Activated CD8-positive, alpha-beta T cell treated with anti-CD3 and anti-CD28 coated beads for 36 hours (primary cell): ENCODE results near the gene VSTM4. TPM values are rescaled to one million over a fixed set of nuclear protein-coding genes. Genes with fewer than 3 reads are reported as not detected.

Source experiments
- ATAC-seq: fragments of 200-7000 bp; cut with Tn5 transposase; one replicate; pipeline ENCODE4 v1.10.0; 2021; ENCODE audit warnings: mild to moderate bottlenecking, moderate library complexity
- CTCF ChIA-PET: fragments of 350-600 bp; sonication (Branson Sonifier 250); formaldehyde crosslinking; loops from one replicate; lab custom pipeline; 2021; ENCODE audit warnings: antibody characterized with exemption; lab: Charles Lee
- POLR2A ChIA-PET: fragments of 350-600 bp; sonication (Branson Sonifier 250); formaldehyde crosslinking; loops from one replicate; lab custom pipeline; 2021; ENCODE audit warnings: antibody characterized with exemption; lab: Charles Lee
- DNase-seq: peaks from one replicate; pipeline ENCODE4 v3.0.0-alpha.2; 2020
- H3K27ac Mint-ChIP-seq: one replicate; pipeline ENCODE4 v1.8.0; 2021; ENCODE audit warnings: mild to moderate bottlenecking, mixed read lengths
- H3K27me3 Mint-ChIP-seq: one replicate; pipeline ENCODE4 v1.8.0; 2021; ENCODE audit warnings: mixed read lengths
- H3K36me3 Mint-ChIP-seq: one replicate; pipeline ENCODE4 v1.8.0; 2021; ENCODE audit warnings: low read depth, mixed read lengths
- H3K4me1 Mint-ChIP-seq: one replicate; pipeline ENCODE4 v1.8.0; 2021; ENCODE audit warnings: low read depth, mixed read lengths
- H3K4me3 Mint-ChIP-seq: one replicate; pipeline ENCODE4 v1.8.0; 2021; ENCODE audit warnings: mild to moderate bottlenecking, moderate library complexity, mixed read lengths
- H3K9me3 Mint-ChIP-seq: one replicate; pipeline ENCODE4 v1.8.0; 2021; ENCODE audit warnings: mixed read lengths
- intact Hi-C: fragments of 100-400 bp; cut with micrococcal nuclease; formaldehyde crosslinking; loops from one replicate; pipeline ENCODE4 v1.10.0; 2022
- total RNA-seq, 2 experiments: library from RNA; stranded (reverse); gene quantifications; one replicate each; pipeline ENCODE4 v1.2.3, GENCODE V29; 2021
- TF ChIP-seq, protein P1 (sequence below): fragments of 200-600 bp; IDR thresholded peaks from one replicate; pipeline ENCODE4 v1.8.0; 2022; ENCODE audit warnings: antibody characterized with exemption, mild to moderate bottlenecking

VSTM4 gene
- total RNA-seq, 2 experiments from 2014 or later = 0.04 to 0.09 TPM

GRCh38 chr10:49072166-49072885 lies 43.0 kb downstream of the VSTM4 start:
- ATAC-seq (no peak), DNase-seq (no peak)
- no peak overlapping the region for H3K27ac Mint-ChIP-seq
- intact Hi-C loops = no loop called here
- ChIA-PET CTCF (no interaction called here), POLR2A (interaction anchor here (0.8 kb wide), 1 partner anchor 30 kb away, joined by 3 read pairs; no protein-coding TSS in a partner anchor)
- TF ChIP-seq, protein P1, sequence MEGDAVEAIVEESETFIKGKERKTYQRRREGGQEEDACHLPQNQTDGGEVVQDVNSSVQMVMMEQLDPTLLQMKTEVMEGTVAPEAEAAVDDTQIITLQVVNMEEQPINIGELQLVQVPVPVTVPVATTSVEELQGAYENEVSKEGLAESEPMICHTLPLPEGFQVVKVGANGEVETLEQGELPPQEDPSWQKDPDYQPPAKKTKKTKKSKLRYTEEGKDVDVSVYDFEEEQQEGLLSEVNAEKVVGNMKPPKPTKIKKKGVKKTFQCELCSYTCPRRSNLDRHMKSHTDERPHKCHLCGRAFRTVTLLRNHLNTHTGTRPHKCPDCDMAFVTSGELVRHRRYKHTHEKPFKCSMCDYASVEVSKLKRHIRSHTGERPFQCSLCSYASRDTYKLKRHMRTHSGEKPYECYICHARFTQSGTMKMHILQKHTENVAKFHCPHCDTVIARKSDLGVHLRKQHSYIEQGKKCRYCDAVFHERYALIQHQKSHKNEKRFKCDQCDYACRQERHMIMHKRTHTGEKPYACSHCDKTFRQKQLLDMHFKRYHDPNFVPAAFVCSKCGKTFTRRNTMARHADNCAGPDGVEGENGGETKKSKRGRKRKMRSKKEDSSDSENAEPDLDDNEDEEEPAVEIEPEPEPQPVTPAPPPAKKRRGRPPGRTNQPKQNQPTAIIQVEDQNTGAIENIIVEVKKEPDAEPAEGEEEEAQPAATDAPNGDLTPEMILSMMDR = no peak
- peaks cover 12% of the 10 kb centered on the region for H3K4me1 Mint-ChIP-seq
- H3K36me3 Mint-ChIP-seq = no peaks in the 10 kb centered on the region
- no peaks in the 10 kb centered on the region for H3K9me3 Mint-ChIP-seq
- no peak overlapping the region for H3K4me3 Mint-ChIP-seq
- H3K27me3 Mint-ChIP-seq = peaks cover 8% of the 10 kb centered on the region

GRCh38 chr10:49071160-49071761 lies 44.1 kb downstream of the VSTM4 start:
- DNase-seq (no peak), ATAC-seq (no peak)
- Mint-ChIP-seq H3K27me3 (peaks cover 4% of the 10 kb centered on the region), H3K36me3 (no peaks in the 10 kb centered on the region), H3K9me3 (no peaks in the 10 kb centered on the region), H3K4me3 (no peak overlapping the region), H3K4me1 (peaks cover 2% of the 10 kb centered on the region), H3K27ac (no peak overlapping the region)
- TF ChIP-seq, protein P1 = no peak
- ChIA-PET CTCF (no interaction called here), POLR2A (no interaction called here)
- intact Hi-C loops = no loop called here

DNA sequence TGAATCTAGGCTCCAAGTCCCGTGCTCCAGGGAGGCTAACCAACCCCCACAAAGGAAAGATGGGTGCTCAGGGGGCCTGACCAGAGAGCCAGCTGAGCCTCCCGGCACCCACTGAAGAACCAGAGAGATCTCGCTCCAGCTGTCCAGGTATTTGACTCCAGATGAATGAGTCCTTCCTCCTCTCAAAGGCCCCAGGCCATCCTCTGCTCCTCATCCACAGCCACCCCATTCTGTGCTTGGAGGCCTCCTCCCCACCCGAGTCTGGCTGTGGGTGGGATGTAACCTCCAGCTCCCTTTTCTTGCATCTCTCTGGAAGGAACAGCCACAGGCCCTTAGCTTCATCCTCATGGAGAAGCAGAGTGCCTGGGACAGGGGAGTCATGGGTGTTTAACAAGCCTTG lies 44.6 kb downstream of the VSTM4 start:
- intact Hi-C loops = no loop called here
- H3K9me3 Mint-ChIP-seq = no peaks in the 10 kb centered on the region
- H3K27ac Mint-ChIP-seq = no peak overlapping the region
- H3K4me3 Mint-ChIP-seq = no peak overlapping the region
- POLR2A ChIA-PET = no interaction called here
- TF ChIP-seq, protein P1 = no peak
- no peaks in the 10 kb centered on the region for H3K4me1 Mint-ChIP-seq
- CTCF ChIA-PET = no interaction called here
- H3K27me3 Mint-ChIP-seq = peaks cover 5% of the 10 kb centered on the region
- H3K36me3 Mint-ChIP-seq = no peaks in the 10 kb centered on the region
- DNase-seq = no peak
- ATAC-seq = no peak

- Mint-ChIP-seq H3K36me3 (no peaks in the 10 kb centered on the region), H3K27me3 (peaks cover 9% of the 10 kb centered on the region), H3K9me3 (no peaks in the 10 kb centered on the region), H3K4me3 (no peak overlapping the region), H3K27ac (no peak overlapping the region), H3K4me1 (no peaks in the 10 kb centered on the region)
- TF ChIP-seq, protein P1 = no peak
- DNase-seq (no peak), ATAC-seq (no peak)
- intact Hi-C loops = no loop called here
- ChIA-PET CTCF (no interaction called here), POLR2A (no interaction called here)
Observed at GRCh38 chr10:49068672-49069217, 46.6 kb downstream of the VSTM4 start.

DNA sequence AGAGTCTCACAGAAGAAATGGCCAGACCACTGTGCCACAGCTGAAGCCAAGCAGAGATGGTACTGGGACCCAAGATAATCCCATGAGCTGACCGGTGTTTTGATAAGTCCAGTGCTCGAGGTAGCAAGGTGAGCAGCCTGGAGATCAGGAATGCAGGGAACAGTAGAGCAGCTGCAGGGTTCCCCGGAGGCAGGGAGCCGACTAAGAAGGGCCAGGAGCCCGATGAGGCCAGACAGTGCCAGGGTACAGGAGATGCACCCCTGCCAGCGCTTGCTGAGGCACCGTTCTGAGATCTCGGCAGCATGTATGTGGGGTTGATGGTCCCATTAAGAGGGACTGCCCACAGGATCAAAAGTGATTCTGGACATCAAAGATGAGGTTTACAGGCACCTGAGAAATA lies 47.1 kb downstream of the VSTM4 start:
- TF ChIP-seq, protein P1 = no peak
- ATAC-seq (no peak), DNase-seq (no peak)
- Mint-ChIP-seq H3K36me3 (no peaks in the 10 kb centered on the region), H3K27me3 (peaks cover 13% of the 10 kb centered on the region), H3K9me3 (no peaks in the 10 kb centered on the region), H3K4me1 (no peaks in the 10 kb centered on the region), H3K27ac (no peak overlapping the region), H3K4me3 (no peak overlapping the region)
- ChIA-PET CTCF (no interaction called here), POLR2A (no interaction called here)
- intact Hi-C loops = no loop called here
